HEK293T (cell line): ENCODE data around the gene FBXW7.

Experiments used
- ARNT ChIP-seq: fragments of 450-650 bp; IDR thresholded peaks from 2 replicates; pipeline ENCODE4 v1.6.1; 2017; ENCODE audit warnings: mild to moderate bottlenecking
- BHLHE40 ChIP-seq: fragments of 450-650 bp; IDR thresholded peaks from 2 replicates; pipeline ENCODE4 v1.6.1; 2016; ENCODE audit warnings: mild to moderate bottlenecking, moderate library complexity, borderline replicate concordance
- ELF4 ChIP-seq: fragments of 450-650 bp; IDR thresholded peaks from 2 replicates; pipeline ENCODE4 v1.6.1; 2017; ENCODE audit warnings: antibody characterized with exemption
- FOXA1 ChIP-seq: fragments of 450-650 bp; IDR thresholded peaks from 2 replicates; pipeline ENCODE4 v1.6.1; 2016; ENCODE audit warnings: mild to moderate bottlenecking
- FOXK2 ChIP-seq: fragments of 450-650 bp; IDR thresholded peaks from 2 replicates; pipeline ENCODE4 v1.6.1; 2016; ENCODE audit warnings: mild to moderate bottlenecking
- FOXM1 ChIP-seq: fragments of 450-650 bp; IDR thresholded peaks from 2 replicates; pipeline ENCODE4 v1.6.1; 2017; ENCODE audit warnings: mild to moderate bottlenecking, borderline replicate concordance
- HDGF ChIP-seq: fragments of 450-650 bp; IDR thresholded peaks from 2 replicates; pipeline ENCODE4 v1.6.1; 2017; ENCODE audit warnings: antibody characterized with exemption, borderline replicate concordance
- L3MBTL2 ChIP-seq: fragments of 450-650 bp; conservative IDR thresholded peaks from 2 replicates; pipeline ENCODE4 v1.6.1; 2016; ENCODE audit warnings: mild to moderate bottlenecking
- NFRKB ChIP-seq: fragments of 450-650 bp; IDR thresholded peaks from 2 replicates; pipeline ENCODE4 v1.6.1; 2016; ENCODE audit warnings: mild to moderate bottlenecking, moderate library complexity
- SP1 ChIP-seq: fragments of 450-650 bp; IDR thresholded peaks from 2 replicates; pipeline ENCODE4 v1.6.1; 2017
- SUZ12 ChIP-seq: fragments of 450-650 bp; IDR thresholded peaks from 2 replicates; pipeline ENCODE4 v1.6.1; 2016; ENCODE audit warnings: mild to moderate bottlenecking
- TARDBP ChIP-seq: fragments of 450-650 bp; IDR thresholded peaks from 2 replicates; pipeline ENCODE4 v1.6.1; 2016
- ZNF384 ChIP-seq: fragments of 450-650 bp; IDR thresholded peaks from 2 replicates; pipeline ENCODE4 v1.6.1; 2016
- TF ChIP-seq, protein P1 (sequence below): fragments of 450-650 bp; IDR thresholded peaks from 2 replicates; pipeline ENCODE4 v1.6.1; 2016

DNA sequence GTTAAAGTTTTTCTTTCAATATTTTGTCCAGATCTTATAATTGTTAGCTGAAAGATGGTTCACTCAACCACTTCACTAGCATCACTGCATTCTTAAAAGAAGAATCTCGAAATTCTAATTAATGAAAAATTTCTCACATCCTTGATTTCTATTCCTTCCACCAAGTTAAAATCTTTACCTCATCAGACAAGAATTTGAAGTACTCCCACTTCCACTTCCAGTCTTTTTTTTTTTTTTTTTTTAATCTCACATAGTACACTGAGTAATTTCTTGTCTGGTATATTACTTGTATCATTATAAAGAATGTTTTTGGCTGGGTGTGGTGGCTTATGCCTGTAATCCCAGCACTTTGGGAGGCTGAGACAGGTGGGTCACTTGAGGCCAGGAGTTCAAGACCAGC lies 73.2 kb downstream of the FBXW7 start:
- TF ChIP-seq SUZ12 (no peak), SP1 (no peak), ELF4 (no peak), ARNT (no peak), BHLHE40 (no peak), FOXM1 (no peak), TARDBP (no peak), FOXK2 (no peak), L3MBTL2 (no peak), NFRKB (no peak), FOXA1 (no peak), HDGF (no peak), ZNF384 (no peak)
- TF ChIP-seq, protein P1, sequence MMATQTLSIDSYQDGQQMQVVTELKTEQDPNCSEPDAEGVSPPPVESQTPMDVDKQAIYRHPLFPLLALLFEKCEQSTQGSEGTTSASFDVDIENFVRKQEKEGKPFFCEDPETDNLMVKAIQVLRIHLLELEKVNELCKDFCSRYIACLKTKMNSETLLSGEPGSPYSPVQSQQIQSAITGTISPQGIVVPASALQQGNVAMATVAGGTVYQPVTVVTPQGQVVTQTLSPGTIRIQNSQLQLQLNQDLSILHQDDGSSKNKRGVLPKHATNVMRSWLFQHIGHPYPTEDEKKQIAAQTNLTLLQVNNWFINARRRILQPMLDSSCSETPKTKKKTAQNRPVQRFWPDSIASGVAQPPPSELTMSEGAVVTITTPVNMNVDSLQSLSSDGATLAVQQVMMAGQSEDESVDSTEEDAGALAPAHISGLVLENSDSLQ, result no peak
